Motor neuron (in vitro differentiated cells): ENCODE data around the gene TAS1R1. TPM values are rescaled to one million over a fixed set of nuclear protein-coding genes. Genes with fewer than 3 reads are reported as not detected.
"Not testable (repeated sequence)": the region's sequence is repeated elsewhere in the genome, so short reads cannot be mapped to it uniquely, and the experiment has no call there.

ENCODE experiments used
- ATAC-seq, 8 experiments: fragments of 200-7000 bp; cut with Tn5 transposase; replicated peaks in 6 of 8; 2 replicates each; pipeline ENCODE4 v1.8.0; 2021; ENCODE audit warnings: mild to moderate bottlenecking in 8 of 8, moderate library complexity in 8 of 8
- H3K27ac ChIP-seq, 2 donors: fragments of 250-450 bp; sonication (Bioruptor Pico); 2 replicates each; pipeline ENCODE4 v1.9.0; 2021; ENCODE audit warnings: antibody characterized with exemption in 2 of 2, mild to moderate bottlenecking in 2 of 2, moderate library complexity in 1 of 2
- H3K4me1 ChIP-seq, 2 donors: fragments of 250-450 bp; sonication (Bioruptor Pico); replicated peaks in 1 of 2; 2 replicates each; pipeline ENCODE4 v1.6.1; 2021; ENCODE audit warnings: antibody characterized with exemption in 2 of 2, mild to moderate bottlenecking in 2 of 2, moderate library complexity in 1 of 2
- H3K4me3 ChIP-seq, 5 donors: fragments of 250-450 bp; sonication (Bioruptor Pico); 2 replicates each; pipeline ENCODE4 v1.9.0; 2021; ENCODE audit warnings: antibody characterized with exemption in 5 of 5, mild to moderate bottlenecking in 5 of 5, moderate library complexity in 4 of 5
- WGBS, 10 experiments: fragments of 450-650 bp; shearing (Covaris generic); methylation state at CpG; one replicate each; pipeline ENCODE4 v1.0.0; 2022; 5-methylcytosine and 5-hydroxymethylcytosine counted together
- in situ Hi-C, 9 experiments: fragments of 400-800 bp; cut with MboI; loops; one replicate each; pipeline ENCODE4 v1.15.0; 2021; ENCODE audit warnings: low sequenced_read_pairs in 9 of 9, low pct_unique_long_range_greater_than_20kb in 2 of 9; ENCODE audit not compliant: unreplicated experiment in 9 of 9
- total RNA-seq, 8 experiments: library from RNA; unstranded; fragments of 300-600 nt; gene quantifications; 2 replicates each; pipeline versions ENCODE4 v1.2.3 to v1.2.4, GENCODE V29; 2022

The TAS1R1 gene
- total RNA-seq, 8 experiments from 2014 or later = 0.22 to 0.82 (median 0.33) TPM; not detected in 1

DNA sequence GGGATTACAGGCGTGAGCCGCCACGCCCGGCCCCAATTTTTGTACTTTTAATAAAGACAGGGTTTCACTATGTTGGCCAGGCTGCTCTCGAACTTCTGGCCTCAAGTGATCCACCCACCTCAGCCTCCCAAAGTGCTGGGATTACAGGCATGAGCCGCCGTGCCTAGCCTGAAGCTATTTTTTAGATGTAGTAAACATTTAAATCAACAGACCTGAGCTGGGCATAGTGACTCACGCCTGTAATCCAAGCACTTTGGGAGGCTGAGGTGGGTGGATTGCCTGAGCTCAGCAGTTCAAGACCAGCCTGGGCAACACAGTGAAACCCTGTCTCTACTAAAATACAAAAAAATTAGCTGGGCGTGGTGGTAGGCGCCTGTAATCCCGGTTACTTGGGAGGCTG lies 4.1 kb downstream of the TAS1R1 start:
- H3K4me3 ChIP-seq, H3K27ac ChIP-seq, in situ Hi-C loops, ATAC-seq, H3K4me1 ChIP-seq: not testable (repeated sequence)
- 40 to 89% (median 73%) methylated on average over 1 to 8 of the region's 11 CpGs; no CpG with 5 or more reads in 5 of the 10 experiments for WGBS, 10 experiments

DNA sequence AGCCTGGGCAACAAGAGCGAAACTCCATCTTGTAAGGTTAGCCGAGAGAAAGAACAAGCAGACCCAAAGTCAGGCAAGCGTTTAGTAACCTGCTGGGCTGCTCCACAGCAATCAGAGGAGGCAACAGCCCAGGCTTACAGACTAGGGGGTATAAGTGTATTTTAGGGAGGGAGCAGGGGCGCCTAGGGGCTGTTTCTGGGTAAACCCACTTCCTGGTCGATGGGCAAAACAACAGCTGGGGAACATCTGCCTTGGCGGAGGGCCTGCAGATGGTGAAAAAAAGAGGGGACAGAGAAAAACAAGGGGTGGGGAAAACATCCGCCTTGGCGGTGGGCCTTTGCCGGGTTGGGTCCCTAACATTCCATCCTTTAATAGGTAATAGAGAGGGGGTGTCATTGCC lies 5.2 kb downstream of the TAS1R1 start:
- ATAC-seq = no peak
- no peak overlapping the region for H3K4me3 ChIP-seq
- H3K4me1 ChIP-seq = no peaks in the 10 kb centered on the region
- H3K27ac ChIP-seq = no peak overlapping the region
- in situ Hi-C loops = no loop called here
- WGBS, 10 experiments = 10 to 100% (median 51%) methylated on average over 1 to 8 of the region's 9 CpGs; no CpG with 5 or more reads in 4 of the 10 experiments

DNA sequence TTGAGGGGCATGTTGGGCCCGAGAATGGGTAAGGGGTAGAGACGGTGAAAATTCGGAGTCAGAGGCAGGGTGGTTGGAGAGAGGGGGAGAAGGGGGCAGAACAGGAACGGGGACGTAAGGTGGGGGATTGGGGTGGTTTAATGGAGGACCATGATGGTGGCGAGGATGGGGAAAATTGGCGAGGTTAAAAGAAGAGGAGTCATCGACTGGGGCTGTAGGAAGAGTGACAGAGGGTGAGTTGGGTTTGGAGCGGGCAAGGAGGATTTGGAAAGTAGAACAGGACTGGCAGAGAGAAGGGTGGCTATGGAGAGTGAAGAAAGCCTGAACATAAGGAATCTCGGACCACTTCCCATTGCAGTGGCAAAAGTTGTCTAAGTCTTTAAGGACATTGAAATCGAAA lies 13.9 kb downstream of the TAS1R1 start:
- no peak for ATAC-seq
- WGBS, 10 experiments = 58 to 100% (median 84%) methylated on average over 1 to 10 of the region's 11 CpGs; no CpG with 5 or more reads in 2 of the 10 experiments
- Histone ChIP-seq H3K4me3 (no peak overlapping the region), H3K27ac (peak overlapping the region in 1 of 2 donors; percentile 17), H3K4me1 (no peaks in the 10 kb centered on the region)
- in situ Hi-C loops = no loop called here

DNA sequence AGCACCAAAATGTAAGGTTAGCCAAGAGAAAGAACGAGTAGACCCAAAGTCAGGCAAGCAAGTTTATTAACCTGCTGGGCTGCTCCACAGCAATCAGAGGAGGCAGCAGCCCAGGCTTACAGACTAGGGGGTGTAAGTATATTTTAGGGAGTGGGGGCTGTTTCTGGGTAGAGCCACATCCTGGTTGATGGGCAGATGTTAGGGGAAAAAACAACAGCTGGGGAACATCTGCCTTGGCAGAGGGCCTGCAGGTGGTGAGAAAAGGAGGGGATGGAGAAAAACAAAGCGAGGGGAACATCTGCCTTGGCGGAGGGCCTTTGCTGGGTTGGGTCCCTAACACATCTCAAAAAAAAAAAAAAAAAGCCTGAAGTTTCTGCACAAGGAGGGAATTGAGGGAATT lies 15.0 kb downstream of the TAS1R1 start:
- no peak for ATAC-seq
- Histone ChIP-seq H3K27ac (no peak overlapping the region), H3K4me3 (no peak overlapping the region), H3K4me1 (no peaks in the 10 kb centered on the region)
- in situ Hi-C loops = no loop called here
- WGBS, 10 experiments = 0 to 100% (median 66%) methylated on average over 1 to 3 of the region's 3 CpGs; no CpG with 5 or more reads in 3 of the 10 experiments

DNA sequence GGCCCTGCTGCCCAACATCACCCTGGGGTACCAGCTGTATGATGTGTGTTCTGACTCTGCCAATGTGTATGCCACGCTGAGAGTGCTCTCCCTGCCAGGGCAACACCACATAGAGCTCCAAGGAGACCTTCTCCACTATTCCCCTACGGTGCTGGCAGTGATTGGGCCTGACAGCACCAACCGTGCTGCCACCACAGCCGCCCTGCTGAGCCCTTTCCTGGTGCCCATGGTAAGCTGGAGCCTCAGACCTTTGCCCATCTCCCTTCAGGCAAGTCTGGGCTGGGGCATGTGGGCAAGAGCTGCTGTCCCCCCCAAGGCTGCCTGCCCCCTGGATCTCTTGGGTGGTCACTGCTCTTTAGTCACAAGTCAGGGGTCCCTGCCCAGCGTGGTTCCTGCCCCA lies 15.9 kb downstream of the TAS1R1 start:
- 33 to 64% (median 47%) methylated on average over 1 to 4 of the region's 5 CpGs; no CpG with 5 or more reads in 6 of the 10 experiments for WGBS, 10 experiments
- Histone ChIP-seq H3K4me3 (no peak overlapping the region), H3K4me1 (no peaks in the 10 kb centered on the region), H3K27ac (no peak overlapping the region)
- no peak for ATAC-seq
- in situ Hi-C loops = no loop called here

DNA sequence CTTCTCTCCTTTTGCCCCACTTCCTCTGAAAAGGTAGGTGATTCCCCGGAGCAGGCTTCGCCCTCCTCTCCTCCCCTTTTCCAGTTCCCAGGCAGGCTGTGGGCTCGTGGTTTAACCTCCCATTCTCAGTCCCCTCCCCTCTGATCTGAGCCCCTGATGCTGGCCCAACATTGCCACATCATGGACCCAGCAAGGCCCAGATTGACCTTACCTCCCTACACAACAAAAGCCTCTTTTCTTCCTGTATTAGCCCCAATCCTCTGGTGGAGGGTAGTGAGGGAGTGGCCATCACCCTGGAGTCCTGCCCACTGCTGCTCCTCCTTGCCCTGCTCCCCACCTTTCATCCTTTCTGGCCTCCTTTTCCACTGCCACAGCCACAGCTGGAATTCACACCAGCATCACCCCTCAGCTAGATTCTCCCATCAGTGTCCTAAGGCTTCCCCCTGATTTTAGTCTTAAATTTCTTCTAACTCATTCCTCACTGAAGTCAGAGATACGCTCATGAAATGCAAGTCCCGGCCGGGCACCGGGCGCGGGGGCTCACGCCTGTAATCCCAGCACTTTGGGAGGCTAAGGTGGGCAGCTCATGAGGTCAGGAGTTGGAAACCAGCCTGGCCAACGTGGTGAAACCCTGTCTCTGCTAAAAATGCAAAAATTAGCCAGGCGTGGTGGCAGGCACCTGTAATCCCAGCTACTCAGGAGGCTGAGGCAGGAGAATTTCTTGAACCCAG lies 17.7 kb downstream of the TAS1R1 start:
- 20 to 100% (median 58%) methylated on average over 1 to 11 of the region's 12 CpGs; no CpG with 5 or more reads in 3 of the 10 experiments for WGBS, 10 experiments
- no peak overlapping the region for H3K27ac ChIP-seq
- in situ Hi-C loops = no loop called here
- H3K4me3 ChIP-seq = no peak overlapping the region
- no peaks in the 10 kb centered on the region for H3K4me1 ChIP-seq
- ATAC-seq = no peak

DNA sequence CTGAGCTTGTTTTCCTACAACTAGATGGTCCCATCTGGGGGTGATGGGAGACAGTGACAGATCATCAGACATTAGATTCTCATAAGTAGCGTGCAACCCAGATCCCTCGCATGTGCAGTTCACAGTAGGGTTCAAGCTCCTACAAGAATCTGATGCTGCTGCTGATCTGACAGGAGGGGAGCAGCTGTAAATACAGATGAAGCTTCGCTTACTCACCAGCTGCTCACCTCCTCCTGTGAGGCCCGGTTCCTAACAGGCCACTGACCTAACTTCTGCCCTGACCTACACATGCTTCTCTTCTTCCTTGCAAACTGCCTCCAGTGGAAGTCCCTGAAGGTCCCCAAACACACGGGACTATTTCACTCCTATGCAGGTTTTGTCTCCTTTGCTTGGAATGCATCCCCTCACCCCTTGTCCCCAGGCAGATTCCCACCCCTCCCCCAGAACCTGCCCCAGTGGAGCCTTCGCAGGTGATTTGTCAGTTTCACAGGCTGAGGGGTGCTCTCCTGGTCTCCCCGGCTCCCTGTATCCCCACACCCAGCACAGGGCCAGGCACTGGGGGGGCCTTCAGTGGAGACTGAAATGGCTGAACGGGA lies 19.0 kb downstream of the TAS1R1 start:
- no peak for ATAC-seq
- WGBS, 10 experiments = 53 to 92% (median 78%) methylated on average over 1 to 5 of the region's 8 CpGs; no CpG with 5 or more reads in 4 of the 10 experiments
- Histone ChIP-seq H3K4me3 (no peak overlapping the region), H3K27ac (no peak overlapping the region), H3K4me1 (peaks cover 5 to 6% of the 10 kb centered on the region in 2 donors)
- in situ Hi-C loops = no loop called here

DNA sequence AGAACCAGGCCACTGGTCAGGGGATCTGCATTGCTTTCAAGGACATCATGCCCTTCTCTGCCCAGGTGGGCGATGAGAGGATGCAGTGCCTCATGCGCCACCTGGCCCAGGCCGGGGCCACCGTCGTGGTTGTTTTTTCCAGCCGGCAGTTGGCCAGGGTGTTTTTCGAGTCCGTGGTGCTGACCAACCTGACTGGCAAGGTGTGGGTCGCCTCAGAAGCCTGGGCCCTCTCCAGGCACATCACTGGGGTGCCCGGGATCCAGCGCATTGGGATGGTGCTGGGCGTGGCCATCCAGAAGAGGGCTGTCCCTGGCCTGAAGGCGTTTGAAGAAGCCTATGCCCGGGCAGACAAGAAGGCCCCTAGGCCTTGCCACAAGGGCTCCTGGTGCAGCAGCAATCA lies 19.7 kb downstream of the TAS1R1 start:
- Histone ChIP-seq H3K4me3 (no peak overlapping the region), H3K4me1 (peaks cover 8 to 10% of the 10 kb centered on the region in 2 donors), H3K27ac (no peak overlapping the region)
- in situ Hi-C loops = no loop called here
- 28 to 94% (median 76%) methylated on average over 2 to 13 of the region's 14 CpGs; no CpG with 5 or more reads in 5 of the 10 experiments for WGBS, 10 experiments
- no peak for ATAC-seq

DNA sequence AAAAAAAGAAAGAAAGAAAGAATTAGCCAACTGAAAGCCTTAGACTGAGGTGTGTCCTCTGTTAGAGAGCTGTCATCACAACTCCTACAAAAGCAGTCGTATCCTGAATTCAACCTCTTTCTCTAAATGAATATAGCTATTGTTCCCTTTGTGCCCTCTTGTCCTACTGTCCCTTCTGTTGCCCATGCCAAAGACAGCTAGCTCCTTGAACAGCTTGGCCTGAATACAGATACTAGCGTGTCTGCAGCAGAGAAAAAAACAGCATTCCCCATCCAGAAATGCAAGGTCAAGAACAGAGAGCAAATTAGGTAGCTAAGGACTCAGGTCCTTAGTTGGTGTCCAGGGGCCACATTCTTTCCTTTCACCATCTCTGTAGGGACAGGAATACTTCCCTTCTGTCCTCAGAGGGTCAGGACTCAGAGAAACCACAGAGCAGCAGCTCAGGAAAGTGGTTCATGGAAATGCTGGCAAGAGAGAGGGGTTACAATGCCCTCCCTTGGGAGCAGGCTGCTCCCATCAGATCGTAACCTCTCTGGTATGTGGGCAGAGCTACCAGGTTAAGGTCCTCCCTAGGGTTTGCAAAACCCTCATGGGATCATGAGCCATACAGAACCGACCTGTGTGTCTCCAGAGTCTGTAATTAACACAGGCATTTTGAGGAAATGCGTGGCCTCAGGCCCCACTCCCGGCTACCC lies 22.9 kb downstream of the TAS1R1 start:
- in situ Hi-C loops = no loop called here
- ATAC-seq = no peak
- H3K4me3 ChIP-seq = no peak overlapping the region
- no peak overlapping the region for H3K27ac ChIP-seq
- H3K4me1 ChIP-seq = peaks cover 22 to 23% of the 10 kb centered on the region in 2 donors
- 33 to 100% (median 80%) methylated on average over 1 to 6 of the region's 6 CpGs for WGBS, 10 experiments

DNA sequence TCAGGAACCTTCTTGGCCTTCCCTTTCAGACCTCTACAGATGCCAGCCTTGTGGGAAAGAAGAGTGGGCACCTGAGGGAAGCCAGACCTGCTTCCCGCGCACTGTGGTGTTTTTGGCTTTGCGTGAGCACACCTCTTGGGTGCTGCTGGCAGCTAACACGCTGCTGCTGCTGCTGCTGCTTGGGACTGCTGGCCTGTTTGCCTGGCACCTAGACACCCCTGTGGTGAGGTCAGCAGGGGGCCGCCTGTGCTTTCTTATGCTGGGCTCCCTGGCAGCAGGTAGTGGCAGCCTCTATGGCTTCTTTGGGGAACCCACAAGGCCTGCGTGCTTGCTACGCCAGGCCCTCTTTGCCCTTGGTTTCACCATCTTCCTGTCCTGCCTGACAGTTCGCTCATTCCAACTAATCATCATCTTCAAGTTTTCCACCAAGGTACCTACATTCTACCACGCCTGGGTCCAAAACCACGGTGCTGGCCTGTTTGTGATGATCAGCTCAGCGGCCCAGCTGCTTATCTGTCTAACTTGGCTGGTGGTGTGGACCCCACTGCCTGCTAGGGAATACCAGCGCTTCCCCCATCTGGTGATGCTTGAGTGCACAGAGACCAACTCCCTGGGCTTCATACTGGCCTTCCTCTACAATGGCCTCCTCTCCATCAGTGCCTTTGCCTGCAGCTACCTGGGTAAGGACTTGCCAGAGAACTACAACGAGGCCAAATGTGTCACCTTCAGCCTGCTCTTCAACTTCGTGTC lies 23.7 kb downstream of the TAS1R1 start:
- no peak for ATAC-seq
- peak overlapping the region; percentile 62 to 91 (median 83) for H3K4me3 ChIP-seq
- peak overlapping the region; percentile 86 for H3K27ac ChIP-seq
- in situ Hi-C loops = no loop called here
- H3K4me1 ChIP-seq = peaks cover 22 to 23% of the 10 kb centered on the region in 2 donors
- WGBS, 10 experiments = 72 to 100% (median 93%) methylated on average over 1 to 8 of the region's 14 CpGs; no CpG with 5 or more reads in 1 of the 10 experiments

DNA sequence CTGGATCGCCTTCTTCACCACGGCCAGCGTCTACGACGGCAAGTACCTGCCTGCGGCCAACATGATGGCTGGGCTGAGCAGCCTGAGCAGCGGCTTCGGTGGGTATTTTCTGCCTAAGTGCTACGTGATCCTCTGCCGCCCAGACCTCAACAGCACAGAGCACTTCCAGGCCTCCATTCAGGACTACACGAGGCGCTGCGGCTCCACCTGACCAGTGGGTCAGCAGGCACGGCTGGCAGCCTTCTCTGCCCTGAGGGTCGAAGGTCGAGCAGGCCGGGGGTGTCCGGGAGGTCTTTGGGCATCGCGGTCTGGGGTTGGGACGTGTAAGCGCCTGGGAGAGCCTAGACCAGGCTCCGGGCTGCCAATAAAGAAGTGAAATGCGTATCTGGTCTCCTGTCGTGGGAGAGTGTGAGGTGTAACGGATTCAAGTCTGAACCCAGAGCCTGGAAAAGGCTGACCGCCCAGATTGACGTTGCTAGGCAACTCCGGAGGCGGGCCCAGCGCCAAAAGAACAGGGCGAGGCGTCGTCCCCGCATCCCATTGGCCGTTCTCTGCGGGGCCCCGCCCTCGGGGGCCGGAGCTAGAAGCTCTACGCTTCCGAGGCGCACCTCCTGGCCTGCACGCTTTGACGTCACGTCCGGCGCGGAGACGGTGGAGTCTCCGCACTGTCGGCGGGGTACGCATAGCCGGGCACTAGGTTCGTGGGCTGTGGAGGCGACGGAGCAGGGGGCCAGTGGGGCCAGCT lies 24.4 kb downstream of the TAS1R1 start, which contains the start of gene ZBTB48:
ZBTB48 (plus strand) TSS at position 621 of the 745 bp plus-strand sequence. CDS start 616 bp downstream, outside the sequence.
- peak; percentile 93 to 98 (median 96) for ATAC-seq
- 0 to 100% (median 21%) methylated on average over 1 to 38 of the region's 58 CpGs; no CpG with 5 or more reads in 4 of the 10 experiments for WGBS, 10 experiments
- peak within 1 kb of the TSS; percentile 86 for H3K27ac ChIP-seq
- in situ Hi-C loops = no loop called here
- peaks cover 22 to 23% of the 10 kb centered on the region in 2 donors for H3K4me1 ChIP-seq
- H3K4me3 ChIP-seq = peak within 1 kb of the TSS; percentile 62 to 91 (median 83)

DNA sequence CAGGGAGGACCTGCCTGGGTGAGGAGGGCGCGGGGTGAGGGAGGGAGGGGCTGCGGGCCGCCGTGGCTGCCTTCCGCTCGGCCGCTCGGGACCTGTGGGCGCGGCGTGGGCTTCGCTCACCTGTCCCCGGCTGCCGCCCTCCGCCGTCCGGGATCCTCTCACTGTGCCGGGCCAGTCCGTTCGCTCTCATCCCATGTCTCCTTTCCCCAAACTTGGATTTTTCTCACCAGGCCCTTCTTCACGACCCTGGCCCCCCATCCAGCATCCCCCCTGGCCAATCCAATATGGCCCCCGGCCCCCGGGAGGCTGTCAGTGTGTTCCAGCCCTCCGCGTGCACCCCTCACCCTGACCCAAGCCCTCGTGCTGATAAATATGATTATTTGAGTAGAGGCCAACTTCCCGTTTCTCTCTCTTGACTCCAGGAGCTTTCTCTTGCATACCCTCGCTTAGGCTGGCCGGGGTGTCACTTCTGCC lies 25.0 kb downstream of the TAS1R1 start:
- H3K27ac ChIP-seq = peak overlapping the region; percentile 62 to 81
- H3K4me1 ChIP-seq = peaks cover 22 to 23% of the 10 kb centered on the region in 2 donors
- WGBS, 10 experiments = 0% methylated on average over 2 of the region's 30 CpGs; no CpG with 5 or more reads in 9 of the 10 experiments
- ATAC-seq = peak in 3 of 8 experiments; percentile 39 to 54 (median 42)
- peak overlapping the region; percentile 62 to 91 (median 83) for H3K4me3 ChIP-seq
- in situ Hi-C loops = no loop called here
